NOMO-1 (cell line): ENCODE measurements around the gene NEO1.

Experiments used
- DNase-seq, 2 experiments: peaks; one replicate each; lab custom pipeline; 2025; ENCODE audit not compliant: unreplicated experiment in 2 of 2; lab: John Stamatoyannopoulos, UW

NEO1 gene

GRCh38 chr15:73344056-73344455 is 291.8 kb downstream of the NEO1 start:
- DNase-seq = no peak

GRCh38 chr15:73345658-73346057 is 293.4 kb downstream of the NEO1 start:
- no peak for DNase-seq

- DNase-seq = peak; percentile 25 to 36
These were observed 294.6 kb downstream of the NEO1 start for GRCh38 chr15:73346735-73347312.

- DNase-seq = no peak
These were observed 296.9 kb downstream of the NEO1 start for GRCh38 chr15:73349191-73349590.

GRCh38 chr15:73352082-73352481 is 299.8 kb downstream of the NEO1 start:
- DNase-seq = no peak

DNA sequence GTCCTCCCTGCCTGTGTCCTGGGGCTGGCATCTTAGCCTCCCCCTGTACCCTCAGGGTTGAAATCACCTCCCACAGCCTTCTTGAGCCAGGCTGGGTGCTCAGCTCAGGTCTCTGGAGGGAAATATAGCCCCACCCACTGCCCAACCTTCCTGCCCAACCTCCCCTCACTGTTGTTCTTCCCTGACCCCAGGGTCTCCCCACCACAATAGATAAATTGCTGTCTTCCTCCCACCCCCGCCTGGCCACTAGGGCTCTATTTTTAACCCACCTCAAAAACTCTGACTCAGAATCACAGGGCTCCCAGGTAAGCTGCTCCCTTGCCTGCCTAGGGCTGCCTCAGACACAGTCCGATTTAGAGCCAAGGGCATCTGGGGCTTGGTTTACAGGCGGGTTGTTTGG is 301.5 kb downstream of the NEO1 start:
- DNase-seq = no peak

DNA sequence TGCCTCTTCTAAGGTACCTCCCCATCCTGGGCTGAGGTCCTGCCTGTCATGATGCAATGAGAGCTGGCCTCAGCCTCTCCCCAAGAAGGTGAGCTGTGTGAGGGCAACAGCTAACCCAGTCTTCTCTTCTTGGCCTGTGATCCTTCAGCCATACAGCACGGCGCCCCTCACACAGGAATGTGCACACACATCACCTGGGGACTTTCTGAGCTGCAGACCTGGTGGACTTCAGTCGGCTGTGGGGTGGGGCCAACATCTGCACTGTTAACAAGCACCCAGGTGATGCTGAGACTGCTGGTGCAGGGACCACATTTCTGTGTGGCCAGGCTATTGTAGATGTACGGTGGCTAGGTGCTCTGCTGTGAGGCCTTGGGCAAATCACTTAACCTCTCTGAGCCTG is 302.0 kb downstream of the NEO1 start:
- no peak for DNase-seq
